ENCODE data around the gene NKX1-1.

NKX1-1 gene

GRCh38 chr4:1356181-1356998 lies 49.9 kb downstream of the NKX1-1 start:
- DNase-seq = peak; percentile 86

- DNase-seq = no peak
These were observed 50.9 kb downstream of the NKX1-1 start for GRCh38 chr4:1355378-1355777.

- DNase-seq = no peak
These were observed 51.3 kb downstream of the NKX1-1 start for GRCh38 chr4:1354983-1355275.

GRCh38 chr4:1354136-1354982 lies 51.9 kb downstream of the NKX1-1 start:
- no peak for DNase-seq

GRCh38 chr4:1353186-1354055 lies 52.8 kb downstream of the NKX1-1 start:
- no peak for DNase-seq

All from retina (tissue), 1 donor.